Ammon's horn (tissue), 1 donor: ENCODE results near the gene SEC24C.
A peak's percentile ranks its signal among the peaks of the same experiment; 100 is the strongest.
"Not testable (repeated sequence)": the region's sequence is repeated elsewhere in the genome, so short reads cannot be mapped to it uniquely, and the experiment has no call there.

Source experiments
- DNase-seq: peaks from one replicate; pipeline ENCODE4 v3.0.0-alpha.2; 2016; ENCODE audit warnings: low spot score

Gene SEC24C

DNA sequence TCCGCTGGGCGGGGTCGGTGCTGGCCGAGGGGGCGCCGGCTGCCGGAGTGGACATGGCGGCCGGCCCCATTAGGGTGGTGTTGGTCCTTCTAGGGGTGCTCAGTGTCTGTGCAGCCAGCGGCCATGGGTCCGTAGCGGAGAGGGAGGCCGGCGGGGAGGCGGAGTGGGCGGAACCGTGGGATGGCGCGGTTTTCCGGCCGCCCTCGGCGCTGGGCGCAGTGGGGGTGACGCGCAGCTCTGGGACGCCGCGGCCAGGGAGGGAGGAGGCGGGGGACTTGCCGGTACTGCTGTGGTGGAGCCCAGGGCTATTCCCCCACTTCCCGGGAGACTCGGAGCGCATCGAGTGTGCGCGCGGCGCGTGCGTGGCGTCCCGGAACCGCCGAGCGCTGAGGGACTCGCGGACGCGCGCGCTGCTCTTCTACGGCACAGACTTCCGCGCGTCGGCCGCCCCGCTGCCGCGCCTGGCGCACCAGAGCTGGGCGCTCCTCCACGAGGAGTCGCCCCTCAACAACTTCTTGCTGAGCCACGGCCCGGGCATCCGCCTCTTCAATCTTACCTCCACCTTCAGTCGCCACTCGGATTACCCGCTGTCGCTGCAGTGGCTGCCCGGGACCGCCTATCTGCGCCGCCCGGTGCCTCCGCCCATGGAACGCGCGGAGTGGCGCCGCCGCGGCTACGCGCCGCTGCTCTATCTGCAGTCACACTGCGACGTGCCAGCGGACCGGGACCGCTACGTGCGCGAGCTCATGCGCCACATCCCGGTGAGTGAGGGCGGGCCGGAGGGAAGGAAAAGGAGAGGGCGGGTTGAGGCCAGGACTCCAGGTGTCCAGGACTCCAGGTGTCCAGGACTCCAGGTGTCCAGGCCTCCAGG is 28.3 kb downstream of the SEC24C start:
- peak; percentile 83 for DNase-seq

DNA sequence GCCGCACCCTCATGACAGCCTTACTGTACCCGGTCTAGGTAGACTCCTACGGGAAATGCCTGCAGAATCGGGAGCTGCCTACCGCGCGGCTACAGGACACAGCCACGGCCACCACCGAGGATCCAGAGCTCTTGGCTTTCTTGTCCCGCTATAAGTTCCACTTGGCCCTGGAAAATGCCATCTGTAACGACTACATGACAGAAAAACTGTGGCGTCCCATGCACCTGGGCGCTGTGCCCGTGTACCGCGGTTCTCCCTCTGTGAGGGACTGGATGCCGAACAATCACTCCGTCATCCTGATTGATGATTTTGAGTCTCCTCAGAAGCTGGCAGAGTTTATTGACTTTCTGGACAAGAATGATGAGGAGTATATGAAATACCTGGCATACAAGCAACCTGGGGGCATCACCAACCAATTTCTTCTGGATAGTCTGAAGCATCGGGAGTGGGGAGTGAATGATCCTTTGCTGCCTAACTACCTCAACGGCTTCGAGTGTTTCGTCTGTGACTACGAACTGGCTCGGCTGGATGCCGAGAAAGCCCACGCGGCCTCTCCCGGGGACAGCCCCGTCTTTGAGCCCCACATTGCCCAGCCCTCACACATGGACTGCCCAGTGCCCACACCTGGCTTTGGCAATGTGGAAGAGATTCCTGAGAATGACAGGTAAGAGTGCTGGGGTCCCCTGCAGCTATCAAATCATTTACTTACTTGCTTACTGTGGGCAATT is 29.1 kb downstream of the SEC24C start:
- DNase-seq: no peak

DNA sequence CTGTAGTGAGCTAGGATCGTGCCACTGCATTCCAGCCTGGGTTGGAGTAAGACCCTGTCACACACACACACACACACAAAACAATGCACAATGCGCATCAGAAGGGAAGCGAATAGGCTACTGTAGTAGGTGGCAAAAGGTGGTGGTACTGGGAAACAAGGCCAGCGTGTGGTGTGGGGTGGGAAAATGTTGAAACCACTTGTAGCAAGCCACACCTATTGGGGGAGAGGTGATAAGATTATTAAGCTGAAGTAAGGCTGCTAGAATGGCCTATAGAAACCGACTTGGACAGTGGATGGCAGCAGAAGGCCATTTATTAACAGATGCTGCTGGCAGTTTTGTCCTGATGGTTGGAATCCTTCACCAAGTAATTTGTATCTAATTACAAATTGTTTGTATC is 30.5 kb downstream of the SEC24C start:
- no peak for DNase-seq

DNA sequence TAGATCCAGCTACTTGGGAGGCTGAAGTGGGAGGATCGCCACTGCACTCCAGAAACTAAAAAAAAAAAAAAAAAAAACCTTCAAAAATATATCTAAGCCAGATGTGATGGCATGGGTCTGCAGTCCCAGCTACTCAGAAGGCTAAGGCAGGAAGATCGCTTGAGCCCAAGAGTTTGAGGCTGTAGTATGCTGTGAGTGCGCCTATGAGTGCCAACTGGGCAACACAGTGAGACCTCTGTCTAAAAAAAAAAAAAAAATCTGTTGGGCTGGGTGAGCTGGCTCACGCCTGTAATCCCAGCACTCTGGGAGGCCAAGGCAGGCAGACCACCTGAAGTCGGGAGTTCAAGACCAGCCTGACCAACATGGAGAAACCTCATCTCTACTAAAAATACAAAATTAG is 34.8 kb downstream of the SEC24C start:
- DNase-seq: no peak

GRCh38 chr10:73779539-73780197 is 35.5 kb downstream of the SEC24C start:
- no peak for DNase-seq

DNA sequence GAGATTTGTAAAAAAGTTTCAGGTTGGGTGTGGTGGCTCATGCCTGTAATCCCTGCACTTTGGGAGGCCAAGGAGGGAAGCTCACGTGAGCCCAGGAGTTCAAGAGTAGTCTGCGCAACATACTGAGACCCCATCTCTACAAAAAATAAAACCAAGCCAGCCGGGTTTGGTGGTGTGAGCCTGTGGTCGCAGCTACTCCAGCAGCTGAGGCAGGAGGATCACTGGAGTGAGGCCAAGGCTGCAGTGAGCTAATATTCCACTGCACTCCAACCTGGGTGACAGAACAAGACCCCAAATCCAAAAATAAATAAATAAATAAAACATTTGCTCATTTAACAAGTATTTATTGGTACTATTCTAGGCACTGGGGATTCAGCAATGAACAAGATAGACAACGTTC is 36.1 kb downstream of the SEC24C start:
- no peak for DNase-seq

GRCh38 chr10:73780966-73781365 is 36.8 kb downstream of the SEC24C start:
- DNase-seq: no peak

DNA sequence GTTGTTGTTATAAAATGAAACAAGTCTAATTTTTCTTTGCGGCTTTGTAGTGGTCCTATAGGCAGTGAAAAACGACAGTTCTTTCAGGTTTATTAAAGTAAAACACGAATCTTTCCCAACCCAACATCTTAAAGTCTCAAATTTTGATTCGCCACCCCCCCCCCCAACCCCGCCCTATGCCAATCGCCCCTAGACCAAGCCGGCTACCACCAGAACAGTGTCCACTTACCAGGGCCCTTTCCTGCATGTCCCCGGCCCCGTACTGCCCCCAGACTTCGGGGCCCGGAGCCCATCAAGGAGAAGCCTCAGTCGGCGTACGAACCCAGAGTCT is 37.3 kb downstream of the SEC24C start:
- no peak for DNase-seq

DNA sequence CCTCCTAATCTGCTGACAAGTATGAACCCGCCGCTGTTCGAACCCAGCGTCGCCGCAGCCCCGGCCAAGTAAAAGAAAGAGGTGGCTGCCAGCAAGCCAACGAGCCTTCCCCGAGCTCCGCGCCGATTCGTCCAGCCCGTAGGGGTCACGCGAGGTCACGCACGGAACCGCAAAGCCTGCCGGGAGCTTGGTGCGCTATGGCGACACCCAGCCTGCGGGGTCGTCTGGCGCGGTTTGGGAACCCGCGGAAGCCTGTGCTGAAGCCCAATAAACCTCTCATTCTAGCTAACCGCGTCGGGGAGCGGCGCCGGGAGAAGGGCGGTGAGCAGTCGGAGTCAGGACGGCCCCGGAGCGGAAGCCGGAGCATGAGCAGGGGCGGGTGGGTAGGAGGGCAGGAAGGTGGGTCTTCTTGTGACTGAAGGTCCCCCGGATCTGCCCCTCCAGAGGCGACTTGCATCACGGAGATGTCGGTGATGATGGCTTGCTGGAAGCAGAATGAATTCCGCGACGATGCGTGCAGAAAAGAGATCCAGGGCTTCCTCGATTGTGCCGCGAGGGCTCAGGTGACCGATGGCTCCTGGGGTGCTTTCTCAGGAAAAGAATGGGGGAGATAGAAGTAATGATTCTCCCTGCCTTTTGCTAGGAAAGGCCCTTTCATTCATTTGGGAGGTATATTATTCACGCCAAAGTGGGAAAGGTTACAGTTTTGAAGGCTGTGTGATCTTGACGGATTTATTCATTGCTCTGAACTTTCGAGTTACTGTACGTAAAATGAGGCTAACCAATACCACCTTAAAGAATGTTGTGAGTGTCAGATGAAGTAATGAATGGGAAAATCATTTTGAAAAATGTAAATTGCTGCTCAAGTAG is 37.9 kb downstream of the SEC24C start, which contains the start of gene CHCHD1:
Gene CHCHD1, plus strand, starts transcription at position 170 of the 870 bp plus-strand sequence. Its CDS starts 28 bp downstream, at position 198.
- DNase-seq: peak; percentile 94

GRCh38 chr10:73782749-73783085 is 38.5 kb downstream of the SEC24C start:
- no peak for DNase-seq

DNA sequence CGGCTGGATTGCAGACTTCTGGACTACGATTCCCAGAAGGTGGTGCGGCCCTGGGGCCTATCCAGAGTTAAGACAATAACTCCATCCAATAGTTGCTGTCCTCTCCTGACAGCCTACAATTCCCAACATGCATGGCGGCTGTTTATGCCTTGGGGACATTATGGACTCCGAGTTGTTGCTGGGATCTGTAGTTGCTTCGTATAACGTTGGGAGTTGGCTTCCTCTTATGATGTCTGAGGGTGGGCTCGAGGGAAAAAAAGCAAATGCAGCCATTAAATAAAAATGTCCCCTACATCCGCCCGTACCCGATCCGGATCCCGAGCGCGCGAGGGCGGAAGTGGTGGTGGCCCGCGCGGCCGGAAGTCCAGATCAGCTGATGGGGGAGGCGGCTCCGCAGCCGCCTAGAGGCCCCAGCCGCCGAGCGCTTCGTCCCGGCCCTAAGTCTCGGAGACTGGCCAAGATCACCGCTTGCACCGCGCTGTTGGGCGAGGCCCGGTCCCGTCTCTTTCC is 41.1 kb downstream of the SEC24C start, which contains the start of gene ZSWIM8:
Gene ZSWIM8, plus strand, starts transcription at position 396 of the 510 bp plus-strand sequence. CDS start 273 bp downstream, outside the sequence.
- peak; percentile 98 for DNase-seq

DNA sequence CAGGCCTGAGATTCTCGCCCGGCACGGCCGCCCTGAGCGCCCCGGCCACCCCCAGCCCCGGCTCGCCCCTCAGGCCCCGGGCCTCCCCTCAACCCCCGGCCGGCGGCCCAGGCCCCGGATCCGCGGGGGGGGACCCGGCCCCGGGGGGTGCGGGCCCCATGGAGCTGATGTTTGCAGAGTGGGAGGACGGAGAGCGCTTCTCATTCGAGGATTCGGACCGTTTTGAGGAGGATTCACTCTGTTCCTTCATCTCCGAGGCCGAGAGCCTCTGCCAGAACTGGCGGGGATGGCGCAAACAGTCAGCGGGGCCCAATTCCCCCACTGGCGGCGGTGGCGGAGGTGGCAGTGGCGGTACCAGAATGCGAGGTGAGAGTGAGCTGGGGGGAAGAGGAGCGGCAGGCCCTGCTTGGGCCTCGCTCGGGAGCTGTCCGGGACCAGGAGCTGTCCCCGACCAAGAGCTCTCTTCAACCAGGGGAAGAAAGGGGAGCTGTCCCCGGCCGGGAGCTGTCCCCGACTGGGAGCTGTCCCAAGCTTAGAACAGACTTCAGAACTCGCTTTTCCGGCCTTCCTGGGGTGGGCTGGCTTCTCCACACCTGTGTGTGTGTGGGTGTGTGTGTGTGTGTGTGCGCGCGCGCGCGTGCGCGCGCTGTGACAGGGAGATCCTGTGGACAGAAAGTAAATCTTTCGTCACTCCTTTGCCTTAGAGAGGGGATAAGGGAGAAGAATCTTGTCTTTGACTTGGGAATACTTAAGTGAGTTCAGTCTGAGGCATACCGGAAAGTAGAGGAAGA is 41.7 kb downstream of the SEC24C start:
- no peak for DNase-seq

- no peak for DNase-seq
Measured at GRCh38 chr10:73786512-73786885, 42.3 kb downstream of the SEC24C start.

- not testable (repeated sequence) for DNase-seq
Measured at GRCh38 chr10:73787031-73787800, 43.0 kb downstream of the SEC24C start.

GRCh38 chr10:73788864-73789658 is 44.9 kb downstream of the SEC24C start:
- no peak for DNase-seq

DNA sequence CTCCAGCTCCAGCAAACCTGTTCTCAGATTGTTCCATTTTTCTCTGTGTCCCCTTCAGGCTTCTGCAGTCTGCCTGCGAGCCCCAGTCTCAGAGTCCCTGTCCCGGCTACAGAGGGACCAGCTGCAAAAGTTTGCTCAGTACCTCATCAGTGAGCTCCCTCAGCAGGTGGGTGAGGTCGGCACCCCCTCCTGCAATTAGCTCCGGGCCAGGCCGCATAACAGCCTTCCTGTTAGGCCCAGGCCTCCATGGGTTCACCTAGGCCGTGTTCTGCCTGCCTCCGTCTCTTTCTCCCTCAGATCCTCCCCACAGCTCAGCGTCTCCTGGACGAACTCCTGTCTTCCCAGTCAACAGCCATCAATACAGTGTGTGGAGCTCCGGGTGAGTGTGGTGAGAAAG is 45.5 kb downstream of the SEC24C start:
- no peak for DNase-seq

- no peak for DNase-seq
Measured at GRCh38 chr10:73790886-73791625, 46.9 kb downstream of the SEC24C start.

- DNase-seq: no peak
Measured at GRCh38 chr10:73791871-73792400, 47.8 kb downstream of the SEC24C start.
